ENCODE measurements around the gene COQ6. TPM values are rescaled to one million over a fixed set of nuclear protein-coding genes. Genes with fewer than 3 reads are reported as not detected.
"Not testable (repeated sequence)": the region's sequence is repeated elsewhere in the genome, so short reads cannot be mapped to it uniquely, and the experiment has no call there.

Gene COQ6
- total RNA-seq, 1 experiment from 2014 or later = 21.9 TPM

DNA sequence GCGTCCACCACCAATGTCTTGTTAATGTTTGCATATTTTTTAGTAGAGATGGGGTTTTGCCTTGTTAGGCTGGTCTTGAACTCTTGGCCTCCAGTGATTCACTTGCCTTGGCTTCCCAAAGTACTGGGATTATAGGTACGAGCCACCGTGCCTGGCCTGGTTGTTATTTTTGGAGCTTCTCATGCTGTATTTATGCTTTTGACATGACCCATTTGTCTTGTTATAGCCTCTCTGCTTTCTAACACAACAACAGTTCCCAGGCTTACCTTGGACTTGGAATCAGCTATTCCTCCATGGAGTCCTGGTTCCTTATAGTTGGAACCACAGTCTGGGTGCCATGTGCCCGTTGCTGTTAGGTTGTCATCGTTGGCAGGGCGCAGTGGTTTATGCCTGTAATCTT lies 33.8 kb upstream of the COQ6 start:
- no peaks in the 10 kb centered on the region for H3K9me3 Mint-ChIP-seq (ENCODE audit: low read depth, unreplicated experiment)
- no peak overlapping the region for H3K27ac Mint-ChIP-seq (ENCODE audit: unreplicated experiment)
- no peaks in the 10 kb centered on the region for H3K4me1 Mint-ChIP-seq (ENCODE audit: low read depth, unreplicated experiment)
- TF ChIP-seq, protein P1, sequence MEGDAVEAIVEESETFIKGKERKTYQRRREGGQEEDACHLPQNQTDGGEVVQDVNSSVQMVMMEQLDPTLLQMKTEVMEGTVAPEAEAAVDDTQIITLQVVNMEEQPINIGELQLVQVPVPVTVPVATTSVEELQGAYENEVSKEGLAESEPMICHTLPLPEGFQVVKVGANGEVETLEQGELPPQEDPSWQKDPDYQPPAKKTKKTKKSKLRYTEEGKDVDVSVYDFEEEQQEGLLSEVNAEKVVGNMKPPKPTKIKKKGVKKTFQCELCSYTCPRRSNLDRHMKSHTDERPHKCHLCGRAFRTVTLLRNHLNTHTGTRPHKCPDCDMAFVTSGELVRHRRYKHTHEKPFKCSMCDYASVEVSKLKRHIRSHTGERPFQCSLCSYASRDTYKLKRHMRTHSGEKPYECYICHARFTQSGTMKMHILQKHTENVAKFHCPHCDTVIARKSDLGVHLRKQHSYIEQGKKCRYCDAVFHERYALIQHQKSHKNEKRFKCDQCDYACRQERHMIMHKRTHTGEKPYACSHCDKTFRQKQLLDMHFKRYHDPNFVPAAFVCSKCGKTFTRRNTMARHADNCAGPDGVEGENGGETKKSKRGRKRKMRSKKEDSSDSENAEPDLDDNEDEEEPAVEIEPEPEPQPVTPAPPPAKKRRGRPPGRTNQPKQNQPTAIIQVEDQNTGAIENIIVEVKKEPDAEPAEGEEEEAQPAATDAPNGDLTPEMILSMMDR (IDR thresholded peaks at IDR 0.05; ENCODE audit: unreplicated experiment) = no peak
- BruUV-seq (replicated peaks) = no TSS peak
- intact Hi-C loops (cut with micrococcal nuclease; ENCODE audit: unreplicated experiment) = no loop called here
- H3K36me3 Mint-ChIP-seq (ENCODE audit: insufficient read depth, unreplicated experiment) = peaks cover 15% of the 10 kb centered on the region
- DNase-seq = no peak
- H3K27me3 Mint-ChIP-seq (ENCODE audit: unreplicated experiment) = no peaks in the 10 kb centered on the region
- H3K4me3 Mint-ChIP-seq (ENCODE audit: low read depth, unreplicated experiment) = no peak overlapping the region
- CTCF ChIA-PET = interaction anchor here (0.6 to 0.9 kb wide), 2 partner anchors 64 to 341 kb away, joined by 3 to 6 read pairs; no protein-coding TSS in a partner anchor

DNA sequence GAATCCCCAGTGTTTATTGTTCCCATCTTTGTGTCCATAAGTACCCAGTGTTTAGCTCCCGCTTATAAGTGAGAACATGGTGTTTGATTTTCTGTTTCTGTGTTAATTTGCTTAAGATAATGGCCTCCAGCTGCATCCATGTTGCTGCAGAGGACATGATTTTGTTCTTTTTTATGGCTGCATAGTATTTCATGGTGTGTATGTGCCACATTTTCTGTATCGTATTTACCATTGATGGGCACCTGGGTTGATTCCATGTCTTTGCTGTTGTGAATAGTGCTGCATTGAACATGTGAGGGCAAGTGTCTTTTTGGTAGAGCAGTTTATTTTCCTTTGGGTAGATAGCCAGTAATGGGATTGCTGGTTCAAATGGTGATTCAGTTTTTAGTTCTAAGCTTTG lies 30.6 kb upstream of the COQ6 start:
- H3K4me1 Mint-ChIP-seq (ENCODE audit: low read depth, unreplicated experiment); intact Hi-C loops (cut with micrococcal nuclease; ENCODE audit: unreplicated experiment); BruUV-seq (replicated peaks); DNase-seq; H3K4me3 Mint-ChIP-seq (ENCODE audit: low read depth, unreplicated experiment); H3K27me3 Mint-ChIP-seq (ENCODE audit: unreplicated experiment); H3K27ac Mint-ChIP-seq (ENCODE audit: unreplicated experiment); CTCF ChIA-PET; H3K9me3 Mint-ChIP-seq (ENCODE audit: low read depth, unreplicated experiment): not testable (repeated sequence)
- H3K36me3 Mint-ChIP-seq (ENCODE audit: insufficient read depth, unreplicated experiment) = peaks cover 14% of the 10 kb centered on the region

GRCh38 chr14:73924337-73924736 lies 25.8 kb upstream of the COQ6 start:
- Mint-ChIP-seq H3K27me3 (ENCODE audit: unreplicated experiment) (no peaks in the 10 kb centered on the region), H3K9me3 (ENCODE audit: low read depth, unreplicated experiment) (no peaks in the 10 kb centered on the region), H3K4me1 (ENCODE audit: low read depth, unreplicated experiment) (no peaks in the 10 kb centered on the region), H3K36me3 (ENCODE audit: insufficient read depth, unreplicated experiment) (peaks cover 14% of the 10 kb centered on the region), H3K27ac (ENCODE audit: unreplicated experiment) (no peak overlapping the region), H3K4me3 (ENCODE audit: low read depth, unreplicated experiment) (no peak overlapping the region)
- no peak for DNase-seq
- BruUV-seq (replicated peaks) = no TSS peak
- TF ChIP-seq, protein P1 (IDR thresholded peaks at IDR 0.05; ENCODE audit: unreplicated experiment) = no peak
- CTCF ChIA-PET = no interaction called here
- intact Hi-C loops (cut with micrococcal nuclease; ENCODE audit: unreplicated experiment) = no loop called here

GRCh38 chr14:73935666-73936065 lies 14.4 kb upstream of the COQ6 start:
- Mint-ChIP-seq H3K27me3 (ENCODE audit: unreplicated experiment) (no peaks in the 10 kb centered on the region), H3K9me3 (ENCODE audit: low read depth, unreplicated experiment) (no peaks in the 10 kb centered on the region), H3K4me3 (ENCODE audit: low read depth, unreplicated experiment) (no peak overlapping the region), H3K36me3 (ENCODE audit: insufficient read depth, unreplicated experiment) (peaks cover 23% of the 10 kb centered on the region), H3K4me1 (ENCODE audit: low read depth, unreplicated experiment) (no peaks in the 10 kb centered on the region), H3K27ac (ENCODE audit: unreplicated experiment) (no peak overlapping the region)
- TF ChIP-seq, protein P1 (IDR thresholded peaks at IDR 0.05; ENCODE audit: unreplicated experiment) = peak; percentile 28
- intact Hi-C loops (cut with micrococcal nuclease; ENCODE audit: unreplicated experiment) = no loop called here
- DNase-seq = no peak
- CTCF ChIA-PET = interaction anchor here (0.5 kb wide), 1 partner anchor 41 kb away, joined by 3 read pairs; no protein-coding TSS in a partner anchor
- BruUV-seq (replicated peaks) = no TSS peak

DNA sequence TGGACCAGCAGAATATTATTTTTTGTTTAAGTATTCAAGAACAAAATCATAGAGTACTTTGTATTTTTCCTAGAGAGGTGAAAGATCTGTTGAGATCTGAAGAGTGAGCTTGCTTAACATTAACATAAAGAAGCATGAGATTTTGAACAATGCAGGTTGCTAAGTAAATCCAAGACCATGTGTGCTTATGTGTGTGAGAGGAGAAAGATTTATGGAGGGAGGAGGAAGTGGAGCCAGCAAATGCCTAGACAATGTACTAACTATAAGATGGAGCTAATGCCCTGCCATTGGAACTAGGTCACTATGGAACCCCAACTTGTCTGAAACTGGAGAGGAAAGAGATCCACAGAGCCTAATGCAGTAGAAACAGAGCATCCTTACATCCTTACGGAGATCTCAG lies 13.6 kb upstream of the COQ6 start:
- intact Hi-C loops (cut with micrococcal nuclease; ENCODE audit: unreplicated experiment) = no loop called here
- H3K9me3 Mint-ChIP-seq (ENCODE audit: low read depth, unreplicated experiment) = no peaks in the 10 kb centered on the region
- DNase-seq = no peak

More for the DNA sequence above, 13.6 kb upstream of the COQ6 start:
- Mint-ChIP-seq H3K4me3 (ENCODE audit: low read depth, unreplicated experiment) (no peak overlapping the region), H3K27me3 (ENCODE audit: unreplicated experiment) (no peaks in the 10 kb centered on the region), H3K36me3 (ENCODE audit: insufficient read depth, unreplicated experiment) (peaks cover 23% of the 10 kb centered on the region), H3K27ac (ENCODE audit: unreplicated experiment) (no peak overlapping the region), H3K4me1 (ENCODE audit: low read depth, unreplicated experiment) (no peaks in the 10 kb centered on the region)
- TF ChIP-seq, protein P1 (IDR thresholded peaks at IDR 0.05; ENCODE audit: unreplicated experiment) = no peak
- CTCF ChIA-PET = interaction anchor here (0.7 kb wide), 1 partner anchor 106 kb away, joined by 3 read pairs; no protein-coding TSS in a partner anchor
- BruUV-seq (replicated peaks) = no TSS peak

All from Calu3 (cell line).